Occipital lobe (tissue), 2 donors: ENCODE results near the gene FCF1. TPM values are rescaled to one million over a fixed set of nuclear protein-coding genes. Genes with fewer than 3 reads are reported as not detected.
"Not testable (repeated sequence)": the region's sequence is repeated elsewhere in the genome, so short reads cannot be mapped to it uniquely, and the experiment has no call there.

Source experiments
- DNase-seq: peaks from one replicate; lab custom pipeline; 2025; lab: John Stamatoyannopoulos, UW
- total RNA-seq: library from RNA; depleted of rRNA; stranded (reverse); fragments of >200 nt; gene quantifications from one replicate; pipeline ENCODE4 v1.2.3, GENCODE V29; 2014

The FCF1 gene
- total RNA-seq, 1 donor from 2014 or later: 15.6 TPM

DNA sequence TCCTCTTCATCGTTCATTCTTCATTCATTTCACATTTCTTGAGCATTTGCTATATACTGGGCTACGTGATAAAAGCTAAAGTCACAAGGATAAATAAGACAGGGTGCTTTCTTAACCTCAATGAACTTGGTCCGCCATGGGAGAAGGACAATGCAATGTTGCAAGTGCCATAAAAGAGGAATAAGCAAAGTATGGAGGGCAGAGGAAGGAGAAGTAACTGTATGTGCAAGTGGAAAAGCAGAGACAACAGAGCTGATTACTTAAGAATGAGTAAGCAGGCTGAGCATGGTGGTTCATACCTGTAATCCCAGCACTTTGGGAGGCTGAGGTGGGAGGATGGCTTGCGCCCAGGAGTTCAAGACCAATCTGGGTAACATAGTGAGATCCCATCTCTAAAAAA lies 14.5 kb upstream of the FCF1 start:
- no peak for DNase-seq

DNA sequence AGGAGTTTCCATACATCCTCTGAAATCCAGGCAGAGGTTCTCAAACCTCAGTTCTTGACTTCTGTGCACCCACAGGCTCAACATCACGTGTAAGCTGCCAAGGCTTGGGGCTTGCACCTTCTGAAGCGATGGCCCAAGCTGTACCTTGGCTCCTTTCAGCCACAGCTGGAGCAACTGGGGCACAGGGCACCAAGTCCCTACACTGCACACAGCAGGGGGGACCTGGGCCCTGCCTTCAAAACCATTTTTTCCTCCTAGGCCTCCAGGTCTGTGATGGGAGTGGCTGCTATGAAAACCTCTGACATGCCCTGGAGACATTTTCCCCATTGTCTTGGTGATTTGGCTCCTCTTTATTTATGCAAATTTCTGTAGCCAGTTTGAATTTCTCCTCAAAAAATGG lies 10.7 kb upstream of the FCF1 start:
- DNase-seq: no peak

DNA sequence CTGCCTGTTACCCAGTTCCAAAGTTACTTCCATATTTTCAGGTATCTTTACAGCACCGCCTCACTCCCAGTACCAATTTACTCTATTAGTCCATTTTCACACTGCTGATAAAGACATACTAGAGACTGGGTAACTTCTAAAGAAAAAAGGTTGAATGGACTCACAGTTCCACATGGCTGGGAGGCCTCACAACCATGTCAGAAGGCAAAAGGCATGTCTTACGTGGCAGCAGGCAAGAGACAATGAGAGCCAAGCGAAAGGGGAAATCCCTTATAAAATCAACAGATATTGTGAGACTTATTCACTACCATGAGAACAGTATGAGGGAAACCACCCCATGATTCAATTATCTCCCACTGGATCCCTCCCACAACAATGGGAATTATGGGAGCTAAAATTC lies 9.9 kb upstream of the FCF1 start:
- no peak for DNase-seq

DNA sequence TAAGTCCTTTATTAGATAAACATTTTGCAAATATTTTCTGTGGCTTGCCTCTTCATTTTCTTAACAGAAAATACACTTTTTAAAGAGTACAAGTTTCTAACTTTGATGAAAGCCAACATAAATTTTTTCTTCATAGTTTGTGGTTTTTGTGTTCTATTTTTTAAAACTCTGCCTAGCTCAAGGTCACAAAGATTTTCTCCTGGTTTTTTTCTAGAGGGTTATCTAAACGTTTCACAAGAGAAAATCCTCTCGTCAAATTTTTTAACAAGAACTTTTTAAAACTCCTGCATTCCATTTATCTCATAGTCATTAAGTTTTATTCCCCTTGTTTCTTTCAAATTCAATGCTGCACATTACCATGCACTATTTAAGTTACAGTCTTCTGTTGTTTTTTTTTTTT lies 8.3 kb upstream of the FCF1 start:
- DNase-seq: no peak

DNA sequence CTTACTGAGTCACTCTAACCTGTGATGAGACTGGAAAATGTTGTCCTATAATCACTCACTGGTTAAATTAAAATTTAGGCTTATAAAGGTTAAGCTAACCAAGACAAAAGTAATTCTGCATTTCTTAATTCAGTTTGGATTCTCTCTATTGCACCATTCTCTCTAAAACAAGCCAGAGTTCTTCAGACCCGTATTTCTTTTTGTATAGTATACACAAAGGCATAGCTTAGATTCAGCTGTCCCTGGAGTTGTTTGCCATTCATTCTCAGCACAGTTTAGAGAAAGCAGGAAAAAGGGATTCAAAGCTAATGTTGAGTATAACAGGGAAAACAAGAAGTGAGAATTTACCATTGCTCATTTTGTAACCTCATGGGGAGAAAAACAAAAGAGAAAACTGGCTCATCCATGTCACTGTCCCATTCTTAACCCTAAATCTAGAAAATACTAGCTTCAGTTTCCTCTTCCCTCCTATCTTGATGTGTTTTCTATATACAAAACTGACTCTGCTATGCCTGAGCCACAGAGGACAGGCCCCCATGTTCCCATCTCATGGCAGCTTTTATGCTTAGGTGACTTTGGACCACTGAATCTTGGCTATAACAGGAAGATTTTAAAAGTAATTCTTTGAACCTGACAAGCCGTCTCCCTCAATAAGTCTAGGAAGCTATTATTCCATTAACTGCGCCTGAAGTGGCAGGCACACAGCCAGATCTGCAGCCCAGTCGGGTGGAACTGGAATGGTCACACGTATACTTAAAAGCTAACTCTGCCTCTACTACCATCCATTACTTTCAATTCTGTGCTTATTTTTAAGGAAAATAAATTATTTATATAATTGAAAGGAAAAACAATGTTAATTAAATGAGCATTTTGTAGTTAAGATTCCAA lies 7.1 kb upstream of the FCF1 start:
- DNase-seq: no peak

DNA sequence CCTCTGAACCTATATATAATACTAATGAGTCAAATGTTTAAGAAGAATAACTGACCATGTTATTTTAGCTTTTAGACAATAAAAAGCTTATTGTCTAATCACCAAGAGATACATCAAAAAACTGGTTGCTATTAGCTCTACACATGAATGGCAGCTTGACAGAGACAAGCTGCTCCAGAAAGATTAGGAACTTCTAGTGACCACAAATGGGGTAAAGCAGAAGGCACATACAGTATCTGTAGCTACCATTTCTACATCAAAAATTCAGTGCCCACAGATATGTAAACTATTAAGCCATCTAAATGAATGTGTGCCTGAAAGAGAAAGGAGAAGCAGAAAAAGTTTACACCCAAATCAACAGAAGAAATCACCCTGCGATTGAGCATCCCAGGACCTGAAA lies 2.5 kb upstream of the FCF1 start:
- DNase-seq: no peak

DNA sequence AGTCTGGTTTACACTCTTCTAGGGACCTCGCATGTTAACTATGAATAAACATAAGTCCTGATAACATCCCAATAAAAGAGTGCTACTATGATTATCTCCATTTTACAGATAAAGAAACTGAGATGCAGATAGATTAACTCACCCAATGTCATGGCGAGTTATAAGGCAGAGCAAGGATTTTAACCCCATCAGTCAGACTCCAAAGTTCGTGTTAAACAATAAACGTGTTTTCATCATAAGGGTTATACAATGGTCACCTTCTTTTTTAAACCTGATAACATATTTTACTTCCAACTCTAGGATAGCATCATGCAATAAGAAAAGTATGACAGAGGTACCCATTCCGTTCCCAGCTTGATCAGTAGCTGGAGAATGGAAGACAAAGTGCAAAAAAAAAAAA lies 1.3 kb upstream of the FCF1 start:
- DNase-seq: no peak

DNA sequence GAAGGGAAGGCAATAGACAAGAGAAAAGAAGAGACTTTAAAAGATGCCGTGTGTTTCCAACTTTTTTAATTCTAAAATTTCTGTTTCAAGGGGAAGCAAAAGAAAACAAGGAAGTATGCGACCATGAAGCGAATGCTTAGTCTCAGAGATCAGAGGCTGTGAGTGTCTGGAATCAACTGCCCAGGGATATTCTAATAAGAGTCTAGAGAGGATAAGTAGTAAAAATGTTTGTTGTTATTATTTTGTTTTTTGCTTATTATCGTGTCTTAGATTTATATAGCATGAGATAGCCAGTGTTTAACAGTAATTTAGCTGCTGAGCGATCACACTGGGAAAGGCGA lies 421 bp downstream of the FCF1 start:
- no peak for DNase-seq

DNA sequence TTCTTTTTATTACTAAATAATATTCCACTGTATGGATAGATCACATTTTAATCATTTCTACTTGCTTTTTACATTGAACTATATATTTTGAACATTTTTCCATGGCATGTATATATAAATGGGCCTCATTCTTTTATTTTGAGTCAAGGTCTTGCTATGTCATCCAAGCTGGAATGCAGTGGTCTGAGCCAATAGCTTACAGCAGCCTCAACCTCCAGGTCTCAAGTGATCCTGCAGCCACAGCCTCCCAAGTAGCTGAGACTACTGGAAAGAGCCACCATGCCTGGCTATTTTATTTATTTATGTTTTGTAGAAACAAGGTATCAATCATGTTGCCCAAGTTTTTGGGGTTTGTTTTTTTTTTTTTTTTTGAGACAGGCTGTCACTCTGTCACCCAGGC lies 7.6 kb downstream of the FCF1 start:
- no peak for DNase-seq

DNA sequence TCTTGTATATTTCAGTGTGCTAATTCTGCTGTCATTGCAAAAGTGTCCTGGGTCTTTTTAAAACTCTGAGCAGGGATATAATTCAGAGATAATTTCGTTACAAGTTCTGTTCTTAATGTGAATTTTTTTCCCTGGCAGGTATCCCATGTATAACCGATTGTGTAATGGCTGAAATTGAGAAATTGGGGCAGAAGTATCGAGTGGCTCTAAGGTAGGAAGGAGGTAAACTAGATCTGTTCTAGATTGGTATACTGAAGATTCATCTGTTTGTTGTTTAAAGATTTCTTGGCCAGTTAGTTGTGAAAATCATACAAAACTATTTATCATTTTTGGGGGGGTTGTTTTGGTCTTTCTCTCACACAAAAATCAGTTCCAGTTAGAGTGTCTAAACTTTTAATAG lies 10.2 kb downstream of the FCF1 start:
- no peak for DNase-seq

DNA sequence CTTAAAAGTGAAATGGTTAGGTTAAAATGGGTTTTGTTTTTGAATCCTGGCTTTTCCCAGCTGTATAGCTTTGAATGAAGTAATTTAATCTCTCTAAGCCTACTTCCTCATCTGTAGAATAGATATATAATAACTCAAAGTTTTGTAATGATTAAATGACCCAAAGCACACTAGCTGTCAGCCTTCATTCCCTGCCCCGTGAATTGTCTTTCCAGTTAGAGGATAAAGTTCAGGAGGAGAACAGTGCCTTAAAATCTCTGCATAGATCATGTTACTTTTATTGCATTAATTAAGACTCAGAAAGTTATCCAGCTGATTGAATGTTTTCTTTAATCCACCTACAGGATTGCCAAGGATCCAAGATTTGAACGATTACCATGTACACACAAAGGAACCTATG lies 19.4 kb downstream of the FCF1 start:
- no peak for DNase-seq

DNA sequence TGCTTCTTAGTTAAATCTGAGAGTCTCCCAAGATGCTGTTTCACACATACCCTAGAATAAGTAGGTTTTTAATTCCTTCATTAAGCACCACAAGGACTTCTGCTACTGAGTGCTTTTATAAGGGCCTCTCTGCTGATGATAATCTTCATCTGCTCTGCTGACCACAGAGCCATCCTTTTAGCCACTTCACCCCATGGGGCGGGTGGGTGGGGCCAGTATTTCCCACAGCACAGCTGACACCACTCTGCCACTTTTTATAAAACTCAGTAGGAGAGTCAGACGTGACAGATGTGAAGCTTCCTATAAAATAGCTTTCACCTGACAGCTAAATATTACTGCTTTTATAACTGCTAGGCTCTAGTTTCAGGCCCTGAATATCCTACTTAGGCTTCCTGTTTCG lies 20.3 kb downstream of the FCF1 start:
- DNase-seq: no peak

DNA sequence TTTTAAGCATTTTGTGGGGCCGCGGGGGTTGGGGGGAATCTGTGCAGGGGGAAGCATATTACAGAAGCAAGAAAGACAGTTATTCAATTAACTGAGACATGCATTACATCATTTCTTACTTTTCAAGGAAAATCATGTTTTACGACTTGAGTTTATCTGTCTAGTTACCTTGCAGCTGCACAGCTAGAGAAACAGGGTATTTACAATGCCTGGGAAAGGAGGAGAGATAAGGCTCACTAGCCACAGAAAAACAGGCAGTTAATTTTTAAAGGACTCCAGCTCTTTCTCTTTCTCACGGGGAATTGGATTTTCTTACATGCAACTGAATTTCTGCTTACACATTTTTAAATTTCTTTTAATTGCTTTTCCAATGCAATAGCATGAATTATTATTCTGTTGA lies 22.2 kb downstream of the FCF1 start:
- no peak for DNase-seq

DNA sequence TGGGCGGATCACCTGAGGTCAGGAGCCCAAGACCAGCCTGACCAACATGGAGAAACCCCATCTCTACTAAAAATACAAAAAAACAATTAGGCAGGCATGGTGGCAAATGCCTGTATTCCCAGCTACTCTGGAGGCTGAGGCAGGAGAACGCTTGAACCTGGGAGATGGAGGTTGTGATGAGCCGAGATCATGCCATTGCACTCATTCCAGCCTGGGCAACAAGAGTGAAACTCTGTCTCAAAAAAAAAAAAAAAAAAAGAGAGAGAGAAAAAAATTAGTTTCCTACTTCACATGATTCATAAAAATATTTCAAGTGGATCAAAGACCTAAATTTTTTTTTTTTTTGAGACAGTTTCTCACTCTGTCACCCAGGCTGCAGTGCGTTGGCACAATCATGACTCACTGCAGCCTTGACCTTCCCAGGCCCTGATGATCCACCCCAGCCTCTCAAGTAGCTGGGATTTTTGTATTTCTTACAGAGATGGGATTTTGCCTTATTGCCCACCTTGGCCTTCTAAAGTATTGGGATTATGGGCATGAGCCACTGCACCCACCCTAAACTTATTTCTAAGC lies 24.9 kb downstream of the FCF1 start:
- DNase-seq: no peak

DNA sequence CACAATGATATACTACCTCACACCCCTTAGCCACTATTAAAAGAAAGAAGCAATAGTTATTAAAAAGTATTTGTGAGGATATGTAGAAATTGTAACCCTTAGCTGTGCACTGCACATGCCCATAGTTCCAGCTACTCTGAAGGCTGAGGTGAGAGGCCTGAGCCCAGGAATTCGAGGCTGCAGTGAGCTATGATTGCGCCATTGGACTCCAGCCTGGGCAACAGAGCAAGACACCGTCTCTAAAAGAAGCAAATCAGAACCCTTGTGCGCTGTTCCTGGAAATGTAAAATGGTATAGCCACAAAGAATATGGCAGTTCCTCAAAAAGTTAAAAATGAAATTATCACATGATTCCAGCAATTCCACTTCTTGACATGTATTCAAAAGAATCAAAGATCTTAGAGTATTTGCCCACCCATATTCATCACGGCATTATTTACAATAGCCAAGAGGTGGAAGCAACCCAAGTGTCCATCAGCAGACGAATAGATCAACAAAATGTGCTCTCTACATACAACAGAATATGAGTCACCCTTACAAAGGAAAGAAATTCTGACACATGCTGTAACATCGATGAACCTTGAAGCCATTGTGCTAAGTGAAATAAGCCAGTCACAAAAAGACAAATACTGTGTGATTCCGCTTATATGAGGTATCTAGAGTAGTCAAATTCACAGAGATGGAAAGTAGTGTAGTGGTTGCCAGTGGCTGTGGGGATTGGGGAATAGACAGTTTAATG lies 26.5 kb downstream of the FCF1 start:
- no peak for DNase-seq

DNA sequence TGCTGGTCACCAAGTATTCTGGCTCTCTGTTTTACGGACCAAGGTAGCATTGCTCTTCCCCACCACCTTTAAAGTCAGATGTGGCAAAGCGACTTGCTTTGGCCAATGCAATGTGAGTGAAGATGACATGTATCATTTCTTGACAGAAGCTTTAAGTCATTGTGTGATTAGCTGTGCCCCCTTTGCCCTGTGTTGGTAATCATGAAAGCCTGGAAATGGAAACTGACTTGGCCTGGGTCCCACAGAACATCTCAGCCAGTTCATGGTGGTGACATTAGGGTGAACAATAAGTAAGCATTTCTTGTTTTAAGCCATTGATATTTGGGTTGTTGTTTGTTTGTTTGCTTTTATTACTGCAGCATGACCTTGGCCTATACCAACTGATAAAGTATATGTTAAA lies 34.3 kb downstream of the FCF1 start:
- no peak for DNase-seq

DNA sequence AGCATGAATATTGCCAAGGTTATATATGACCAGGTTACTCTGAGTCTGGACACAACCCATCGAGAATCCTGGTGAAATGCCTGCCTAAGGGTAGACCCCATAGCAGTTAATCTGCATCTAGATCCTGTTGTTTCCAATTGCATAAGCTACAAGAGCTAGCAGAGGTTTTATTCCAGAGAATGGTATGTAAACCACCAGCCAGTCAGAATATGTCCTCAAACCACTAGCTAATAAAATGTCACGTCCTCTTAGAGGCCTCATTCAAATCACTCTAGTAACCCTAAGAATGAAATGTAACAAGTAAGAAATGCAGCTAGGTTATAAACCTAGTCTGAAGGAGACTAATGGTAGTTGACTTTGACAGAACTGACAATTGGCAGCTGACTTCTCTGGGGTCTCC lies 41.2 kb downstream of the FCF1 start:
- DNase-seq: no peak

DNA sequence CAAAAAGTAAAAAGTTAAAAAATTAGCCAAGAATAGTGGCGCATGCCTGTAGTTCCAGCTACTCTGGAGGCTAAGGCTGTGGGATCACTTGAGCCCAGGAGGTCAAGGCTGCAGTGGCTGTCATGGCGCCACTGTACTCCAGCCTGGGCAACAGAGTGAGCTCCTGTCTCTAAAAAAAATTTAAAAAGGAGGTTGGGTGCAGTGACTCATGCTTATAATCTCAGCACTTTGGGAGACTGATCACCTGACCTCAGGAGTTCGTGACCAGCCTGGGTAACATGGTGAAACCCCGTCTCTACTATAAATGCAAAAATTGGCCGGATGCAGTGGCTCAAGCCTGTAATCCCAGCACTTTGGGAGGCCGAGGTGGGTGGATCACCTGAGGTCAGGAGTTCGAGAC lies 42.0 kb downstream of the FCF1 start:
- no peak for DNase-seq

DNA sequence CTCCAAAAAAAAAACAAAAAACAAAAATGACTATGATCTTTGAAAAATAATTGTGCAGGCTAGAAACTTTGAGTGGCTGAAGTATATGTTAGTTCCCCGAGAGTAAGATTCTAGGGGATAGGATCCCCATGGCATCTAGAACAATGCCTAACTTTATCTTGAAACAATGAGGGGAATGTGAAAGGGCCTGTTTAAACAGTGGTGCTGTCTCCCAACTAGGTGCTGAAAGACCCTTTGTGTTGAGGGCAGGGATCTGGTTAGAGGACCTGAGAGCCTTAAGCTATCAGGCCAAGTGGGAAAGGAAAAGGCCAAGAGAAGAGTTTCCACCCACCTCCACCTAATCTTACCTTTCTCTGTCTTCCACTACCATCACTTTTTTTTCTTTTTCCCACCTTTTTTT lies 43.4 kb downstream of the FCF1 start:
- DNase-seq: no peak

DNA sequence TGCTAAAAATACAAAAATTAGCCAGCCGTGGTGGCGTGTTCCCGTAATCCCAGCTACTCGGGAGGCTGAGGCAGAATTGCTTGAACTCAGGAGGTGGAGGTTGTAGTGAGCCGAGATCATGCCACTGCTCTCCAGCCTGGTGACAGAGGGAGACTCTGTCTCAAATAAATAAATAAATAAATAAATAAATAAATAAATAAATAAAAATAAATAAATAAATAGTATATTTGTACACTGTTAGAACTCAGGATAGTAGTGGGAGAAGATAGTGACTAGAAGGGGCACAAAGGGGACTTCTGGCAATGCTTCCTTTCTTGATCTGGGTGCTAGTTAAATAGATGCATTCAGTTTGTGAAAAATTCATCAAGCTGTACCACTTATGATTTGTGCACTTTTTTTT lies 45.6 kb downstream of the FCF1 start:
- DNase-seq: not testable (repeated sequence)

DNA sequence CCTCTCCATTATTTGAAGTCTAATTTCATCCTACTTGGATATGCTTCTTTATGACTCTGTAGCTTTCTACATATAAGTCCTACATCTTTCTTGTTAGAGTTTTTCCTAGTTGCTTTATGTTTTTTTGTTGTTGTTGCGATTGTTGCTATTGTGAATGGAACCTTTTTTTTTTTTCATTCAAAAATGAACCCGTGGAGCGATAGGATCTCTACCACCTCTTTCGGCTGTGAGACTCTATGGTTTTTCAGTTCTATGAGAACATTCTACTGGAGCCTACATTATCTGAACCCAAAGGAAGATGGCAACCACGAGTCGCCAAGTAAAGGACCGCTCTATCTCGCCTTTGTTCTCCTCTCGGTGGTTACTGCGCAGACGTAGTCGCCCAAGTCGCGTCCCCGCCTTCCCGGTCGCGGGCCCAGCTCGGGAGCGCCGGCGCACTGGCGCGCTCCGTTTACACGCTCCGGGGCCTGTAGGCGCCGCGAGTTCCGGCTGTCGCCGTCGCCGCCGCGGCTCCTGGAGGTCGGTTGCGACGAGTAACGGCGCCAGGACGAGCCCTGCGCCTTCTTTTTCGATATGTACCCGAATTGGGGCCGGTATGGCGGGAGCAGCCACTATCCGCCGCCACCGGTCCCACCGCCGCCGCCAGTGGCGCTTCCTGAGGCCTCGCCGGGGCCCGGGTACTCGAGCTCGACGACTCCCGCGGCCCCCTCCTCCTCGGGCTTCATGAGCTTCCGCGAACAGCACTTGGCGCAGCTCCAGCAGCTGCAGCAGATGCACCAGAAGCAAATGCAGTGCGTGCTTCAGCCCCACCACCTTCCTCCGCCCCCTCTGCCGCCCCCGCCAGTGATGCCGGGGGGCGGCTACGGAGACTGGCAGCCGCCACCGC lies 50.2 kb downstream of the FCF1 start, which contains the start of gene YLPM1:
TSS of gene YLPM1 (plus strand) at position 400 of the 886 bp plus-strand sequence. CDS start at position 574, 174 bp downstream.
- peak; percentile 89 for DNase-seq
